ENCODE results near the gene PTPRG. TPM values are rescaled to one million over a fixed set of nuclear protein-coding genes. Genes with fewer than 3 reads are reported as not detected.

The PTPRG gene
- total RNA-seq, 1 donor from 2014 or later: 124 TPM

GRCh38 chr3:61985020-61985419 lies 423.6 kb downstream of the PTPRG start:
- DNase-seq (ENCODE audit: low spot score): no peak

DNA sequence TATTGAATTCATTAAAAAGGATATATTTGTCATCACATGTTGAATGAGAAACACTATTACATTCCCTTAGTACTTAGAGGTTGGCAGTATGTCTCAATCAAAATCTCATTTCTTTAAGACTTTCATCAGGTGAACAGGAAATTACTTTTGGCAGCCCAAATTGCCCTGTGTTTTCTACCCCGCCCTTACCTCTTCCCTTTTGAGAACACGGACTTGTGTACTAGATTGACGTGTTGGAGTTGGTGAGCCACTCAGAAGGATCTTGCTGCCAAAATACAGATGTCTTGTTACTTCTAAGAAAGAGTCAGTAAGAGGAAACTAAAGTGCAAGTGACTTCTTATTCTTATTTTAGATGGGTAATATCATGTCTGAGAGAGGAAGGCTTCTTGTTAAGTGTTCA lies 425.1 kb downstream of the PTPRG start:
- DNase-seq (ENCODE audit: low spot score): no peak

- DNase-seq (ENCODE audit: low spot score): no peak
Observed at GRCh38 chr3:61989681-61990080, 428.3 kb downstream of the PTPRG start.

- no peak for DNase-seq (ENCODE audit: low spot score)
Observed at GRCh38 chr3:61990327-61991027, 429.1 kb downstream of the PTPRG start.

GRCh38 chr3:61991706-61992105 lies 430.3 kb downstream of the PTPRG start:
- DNase-seq (ENCODE audit: low spot score): no peak

DNA sequence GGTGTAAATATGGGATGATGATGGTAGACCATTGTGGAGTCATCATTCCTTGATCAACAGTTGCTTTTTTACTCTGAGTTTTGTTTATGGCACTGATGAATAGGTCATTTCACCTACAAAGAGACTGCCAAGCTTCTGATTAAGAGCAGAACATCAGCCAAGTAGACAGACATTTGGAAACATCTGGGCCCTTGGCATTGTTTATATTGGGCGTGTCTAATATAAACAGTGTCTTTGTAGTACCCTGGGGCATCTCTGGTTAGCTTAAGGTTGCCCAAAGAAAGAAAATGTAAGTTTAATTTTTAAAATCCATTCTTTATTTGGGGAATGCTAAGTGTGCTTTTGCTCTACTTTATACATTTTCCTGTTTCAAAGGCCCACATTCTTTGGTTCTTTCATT lies 435.0 kb downstream of the PTPRG start:
- no peak for DNase-seq (ENCODE audit: low spot score)

- DNase-seq (ENCODE audit: low spot score): no peak
Observed at GRCh38 chr3:61997101-61997500, 435.7 kb downstream of the PTPRG start.

- no peak for DNase-seq (ENCODE audit: low spot score)
Observed at GRCh38 chr3:62003835-62004234, 442.5 kb downstream of the PTPRG start.

GRCh38 chr3:62007036-62007435 lies 445.7 kb downstream of the PTPRG start:
- DNase-seq (ENCODE audit: low spot score): no peak

DNA sequence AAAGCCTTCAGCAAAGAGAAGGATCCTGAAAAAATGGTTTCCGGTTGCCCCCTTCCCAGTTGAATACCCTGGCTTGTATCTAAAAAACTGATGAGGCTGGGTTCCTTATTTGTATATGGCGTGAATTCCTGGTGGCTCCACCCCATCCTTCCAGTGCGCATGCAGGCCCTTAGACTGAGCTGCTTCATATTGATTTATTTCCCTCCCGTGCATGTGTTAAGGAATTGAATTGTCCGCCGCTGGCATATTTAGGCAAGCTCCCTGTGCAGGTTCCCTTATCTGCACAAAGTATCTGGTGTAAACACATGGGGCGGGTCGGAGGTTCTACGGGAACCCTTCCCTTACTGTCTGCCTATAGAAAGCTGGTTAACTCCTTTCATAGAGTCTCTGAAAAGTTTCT lies 449.6 kb downstream of the PTPRG start:
- DNase-seq (ENCODE audit: low spot score): no peak

GRCh38 chr3:62011666-62012065 lies 450.3 kb downstream of the PTPRG start:
- no peak for DNase-seq (ENCODE audit: low spot score)

- no peak for DNase-seq (ENCODE audit: low spot score)
Observed at GRCh38 chr3:62013951-62014350, 452.6 kb downstream of the PTPRG start.

DNA sequence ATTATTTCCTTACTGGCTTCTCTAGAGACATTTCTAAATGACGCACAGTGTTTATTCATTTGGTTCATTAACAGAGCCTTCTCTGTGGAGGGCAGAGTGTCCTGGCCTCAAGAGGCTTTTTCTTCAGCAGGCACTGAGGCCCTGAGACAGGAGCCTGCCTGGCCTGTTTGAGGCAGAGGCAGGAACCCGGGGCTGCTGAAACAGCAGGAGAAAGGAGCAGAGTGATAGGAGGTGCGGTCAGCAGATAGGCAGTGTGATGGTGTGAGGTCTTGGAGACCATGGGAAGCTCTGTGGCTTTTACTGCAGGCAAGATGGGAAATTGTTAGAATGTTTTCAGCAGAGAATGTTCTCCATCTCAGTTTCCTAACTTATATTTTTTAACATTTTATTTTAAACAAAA lies 453.7 kb downstream of the PTPRG start:
- no peak for DNase-seq (ENCODE audit: low spot score)

- DNase-seq (ENCODE audit: low spot score): no peak
Observed at GRCh38 chr3:62019906-62020305, 458.5 kb downstream of the PTPRG start.

GRCh38 chr3:62020706-62021105 lies 459.3 kb downstream of the PTPRG start:
- no peak for DNase-seq (ENCODE audit: low spot score)

DNA sequence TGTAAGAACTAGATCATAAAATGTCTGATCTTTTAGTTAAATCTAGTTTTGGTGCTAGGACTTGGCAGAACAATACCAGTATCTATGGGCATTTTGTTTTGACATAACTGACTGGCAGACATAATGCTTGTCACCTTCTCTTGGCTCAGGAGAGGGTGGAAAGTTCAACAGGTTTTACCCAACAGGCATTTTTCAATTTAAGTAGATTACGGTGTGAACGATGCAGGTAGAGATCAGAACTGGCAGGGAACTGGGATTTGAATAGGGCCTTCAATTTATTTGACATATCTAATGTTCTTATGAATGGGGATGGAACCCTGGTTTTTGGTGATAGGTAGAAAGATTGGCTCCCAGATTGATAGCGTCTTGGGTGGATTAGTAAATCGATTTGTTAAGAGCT lies 460.9 kb downstream of the PTPRG start:
- DNase-seq (ENCODE audit: low spot score): no peak

GRCh38 chr3:62024882-62025281 lies 463.5 kb downstream of the PTPRG start:
- no peak for DNase-seq (ENCODE audit: low spot score)

- no peak for DNase-seq (ENCODE audit: low spot score)
Observed at GRCh38 chr3:62025913-62026312, 464.5 kb downstream of the PTPRG start.

DNA sequence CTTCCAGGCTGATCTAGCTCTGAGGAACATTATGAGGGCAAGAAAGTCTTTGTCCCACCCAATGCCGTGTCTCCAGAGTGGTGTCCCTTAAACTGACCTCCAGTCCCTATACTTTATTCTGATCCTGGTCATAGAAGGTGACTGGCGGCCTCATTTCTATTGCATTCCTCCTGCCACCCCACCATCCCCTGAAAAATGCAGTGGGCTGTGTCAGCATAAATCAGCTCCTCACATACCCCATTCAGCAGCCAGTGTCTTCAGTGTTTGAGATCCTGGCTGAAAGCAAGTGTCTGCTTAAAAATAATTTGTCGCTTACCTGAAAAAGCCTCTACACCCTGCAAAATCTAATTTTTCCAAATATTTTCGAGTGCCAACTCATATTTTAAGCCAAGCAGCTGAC lies 465.9 kb downstream of the PTPRG start:
- DNase-seq (ENCODE audit: low spot score): no peak

- DNase-seq (ENCODE audit: low spot score): no peak
Observed at GRCh38 chr3:62027796-62028195, 466.4 kb downstream of the PTPRG start.

- no peak for DNase-seq (ENCODE audit: low spot score)
Observed at GRCh38 chr3:62028236-62028635, 466.9 kb downstream of the PTPRG start.

- DNase-seq (ENCODE audit: low spot score): no peak
Observed at GRCh38 chr3:62032738-62033137, 471.4 kb downstream of the PTPRG start.

DNA sequence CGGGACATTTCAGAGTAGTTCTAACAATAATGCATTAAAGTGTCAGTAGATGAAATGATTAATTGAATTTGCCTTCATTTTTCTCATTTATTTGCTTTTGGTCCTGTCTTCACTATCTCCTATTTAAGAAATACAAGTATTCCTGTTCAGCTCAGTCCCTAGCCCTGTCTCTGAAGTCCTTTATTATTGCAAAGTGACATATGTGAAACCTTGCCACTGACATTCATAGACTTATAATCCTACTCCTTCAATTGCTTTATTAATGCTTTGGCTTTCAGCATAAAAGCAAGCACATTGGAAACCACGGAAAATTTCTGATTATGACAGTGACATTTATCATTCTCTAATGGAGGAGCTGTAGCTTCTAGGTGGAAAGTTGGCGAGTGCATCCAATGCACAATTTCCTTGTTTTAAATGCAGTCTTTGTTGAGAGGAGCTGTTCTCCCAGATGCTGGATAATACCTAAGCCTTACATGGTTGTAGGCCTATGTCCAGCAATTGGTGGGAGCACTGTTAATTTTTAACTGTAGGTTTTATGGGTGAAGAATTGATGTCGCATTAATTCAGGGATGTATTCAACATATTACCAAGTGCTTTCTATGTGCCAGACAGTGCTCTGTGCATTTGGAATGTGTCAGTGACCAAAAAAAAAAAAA lies 474.2 kb downstream of the PTPRG start:
- no peak for DNase-seq (ENCODE audit: low spot score)
